M059J (cell line): ENCODE results near the gene TECPR2. TPM values are rescaled to one million over a fixed set of nuclear protein-coding genes. Genes with fewer than 3 reads are reported as not detected.

ENCODE experiments used
- DNase-seq: peaks from one replicate; pipeline ENCODE4 v3.0.0-alpha.2; 2012; ENCODE audit warnings: low read depth
- total RNA-seq: library from RNA; depleted of rRNA; stranded (reverse); fragments of >200 nt; shearing (Covaris generic); gene quantifications from 2 replicates; pipeline ENCODE4 v1.2.3, GENCODE V29; 2014

Gene TECPR2
- total RNA-seq, 1 experiment from 2014 or later: 6.2 TPM

- DNase-seq: no peak
Observed at GRCh38 chr14:102496958-102497744, 134.4 kb downstream of the TECPR2 start.

- DNase-seq: no peak
Observed at GRCh38 chr14:102497998-102498677, 135.4 kb downstream of the TECPR2 start.

GRCh38 chr14:102498678-102499265 lies 136.0 kb downstream of the TECPR2 start:
- no peak for DNase-seq

- DNase-seq: no peak
Observed at GRCh38 chr14:102499401-102500157, 136.8 kb downstream of the TECPR2 start.

- no peak for DNase-seq
Observed at GRCh38 chr14:102500158-102500662, 137.5 kb downstream of the TECPR2 start.

- DNase-seq: no peak
Observed at GRCh38 chr14:102500713-102501112, 138.0 kb downstream of the TECPR2 start.

GRCh38 chr14:102501751-102502315 lies 139.1 kb downstream of the TECPR2 start:
- DNase-seq: no peak

- no peak for DNase-seq
Observed at GRCh38 chr14:102502571-102502970, 139.8 kb downstream of the TECPR2 start.

- DNase-seq: no peak
Observed at GRCh38 chr14:102503641-102504327, 141.0 kb downstream of the TECPR2 start.

GRCh38 chr14:102504328-102504999 lies 141.7 kb downstream of the TECPR2 start:
- no peak for DNase-seq

GRCh38 chr14:102505000-102505619 lies 142.4 kb downstream of the TECPR2 start:
- DNase-seq: no peak

- DNase-seq: no peak
Observed at GRCh38 chr14:102505775-102506625, 143.3 kb downstream of the TECPR2 start.

- DNase-seq: no peak
Observed at GRCh38 chr14:102506626-102506925, 143.8 kb downstream of the TECPR2 start.

- no peak for DNase-seq
Observed at GRCh38 chr14:102507081-102507856, 144.5 kb downstream of the TECPR2 start.

GRCh38 chr14:102507857-102508312 lies 145.1 kb downstream of the TECPR2 start:
- DNase-seq: no peak

- DNase-seq: no peak
Observed at GRCh38 chr14:102508410-102508773, 145.7 kb downstream of the TECPR2 start.

- peak; percentile 20 for DNase-seq
Observed at GRCh38 chr14:102508774-102509745, 146.3 kb downstream of the TECPR2 start.
